Right lobe of liver (tissue), 4 donors: ENCODE data around the gene SLC4A5.

Experiments
- POLR2A ChIP-seq: fragments of 450-650 bp; IDR thresholded peaks from one replicate; pipeline ENCODE4 v1.6.1; 2017; ENCODE audit warnings: antibody characterized with exemption, mild to moderate bottlenecking
- TF ChIP-seq, protein P1 (sequence below), 4 donors: fragments of 200-600 bp in 3 of 4; fragments of 450-650 bp in 1 of 4; IDR thresholded peaks; one replicate each; pipeline versions ENCODE4 v1.5.1 to v1.8.0; 2016 to 2022; ENCODE audit warnings: antibody characterized with exemption in 4 of 4, mild to moderate bottlenecking in 2 of 4
- donor health status: DM: no; HTN: no; CAD: no.
- donor health status: DM: no; HTN: no; CAD: no.
- donor health status: DM: no; HTN: yes; CAD: no.

DNA sequence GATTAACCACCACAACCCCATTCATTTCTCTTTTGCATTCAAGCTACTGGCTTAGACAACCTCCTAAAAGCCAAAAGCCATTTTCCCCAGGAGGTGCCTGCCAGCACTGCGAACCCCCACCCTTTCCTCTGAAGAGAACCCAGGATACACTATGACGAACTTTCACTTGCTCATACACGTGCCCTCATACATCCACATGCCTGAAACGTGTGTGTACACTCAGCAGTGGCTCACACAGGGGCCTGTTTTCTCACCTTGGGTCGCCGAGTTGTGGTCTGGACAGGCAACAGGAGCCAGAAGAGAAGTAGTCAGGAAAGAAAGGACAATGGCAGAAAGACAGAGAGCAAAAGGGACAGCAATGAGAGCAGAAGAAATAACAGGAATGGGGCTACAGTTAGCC, 29.5 kb upstream of the SLC4A5 start:
- TF ChIP-seq, protein P1, sequence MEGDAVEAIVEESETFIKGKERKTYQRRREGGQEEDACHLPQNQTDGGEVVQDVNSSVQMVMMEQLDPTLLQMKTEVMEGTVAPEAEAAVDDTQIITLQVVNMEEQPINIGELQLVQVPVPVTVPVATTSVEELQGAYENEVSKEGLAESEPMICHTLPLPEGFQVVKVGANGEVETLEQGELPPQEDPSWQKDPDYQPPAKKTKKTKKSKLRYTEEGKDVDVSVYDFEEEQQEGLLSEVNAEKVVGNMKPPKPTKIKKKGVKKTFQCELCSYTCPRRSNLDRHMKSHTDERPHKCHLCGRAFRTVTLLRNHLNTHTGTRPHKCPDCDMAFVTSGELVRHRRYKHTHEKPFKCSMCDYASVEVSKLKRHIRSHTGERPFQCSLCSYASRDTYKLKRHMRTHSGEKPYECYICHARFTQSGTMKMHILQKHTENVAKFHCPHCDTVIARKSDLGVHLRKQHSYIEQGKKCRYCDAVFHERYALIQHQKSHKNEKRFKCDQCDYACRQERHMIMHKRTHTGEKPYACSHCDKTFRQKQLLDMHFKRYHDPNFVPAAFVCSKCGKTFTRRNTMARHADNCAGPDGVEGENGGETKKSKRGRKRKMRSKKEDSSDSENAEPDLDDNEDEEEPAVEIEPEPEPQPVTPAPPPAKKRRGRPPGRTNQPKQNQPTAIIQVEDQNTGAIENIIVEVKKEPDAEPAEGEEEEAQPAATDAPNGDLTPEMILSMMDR (IDR thresholded peaks at IDR 0.05), result no peak
- no peak for TF ChIP-seq POLR2A
